GM18907 (cell line): ENCODE measurements around the gene CUL9.

Source experiments
- ATAC-seq: cut with Tn5 transposase; IDR thresholded peaks from one replicate; pipeline ENCODE4 v1.9.1; 2021; ENCODE audit warnings: mild to moderate bottlenecking, moderate library complexity; ENCODE audit not compliant: unreplicated experiment

Gene CUL9

DNA sequence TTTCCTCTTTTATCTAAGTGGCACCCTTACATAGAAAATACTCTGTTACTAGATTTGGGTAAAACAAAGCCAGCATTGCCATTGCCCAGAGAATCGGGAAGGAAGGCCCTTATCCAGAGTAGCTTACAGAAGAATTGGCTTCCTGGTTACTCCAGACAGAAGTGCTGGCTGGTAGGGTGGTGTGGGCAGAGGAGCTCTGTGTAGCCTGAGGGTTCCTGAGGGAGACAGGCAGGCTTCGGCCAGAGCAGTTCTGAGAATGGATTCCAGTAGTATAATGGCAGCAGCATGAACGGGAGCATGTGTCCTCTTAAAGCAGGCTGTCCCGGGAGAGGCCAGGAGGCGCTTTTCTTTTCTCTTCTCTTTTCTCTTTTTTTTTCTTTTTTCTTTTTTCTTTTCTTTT lies 11.9 kb downstream of the CUL9 start:
- no peak for ATAC-seq

DNA sequence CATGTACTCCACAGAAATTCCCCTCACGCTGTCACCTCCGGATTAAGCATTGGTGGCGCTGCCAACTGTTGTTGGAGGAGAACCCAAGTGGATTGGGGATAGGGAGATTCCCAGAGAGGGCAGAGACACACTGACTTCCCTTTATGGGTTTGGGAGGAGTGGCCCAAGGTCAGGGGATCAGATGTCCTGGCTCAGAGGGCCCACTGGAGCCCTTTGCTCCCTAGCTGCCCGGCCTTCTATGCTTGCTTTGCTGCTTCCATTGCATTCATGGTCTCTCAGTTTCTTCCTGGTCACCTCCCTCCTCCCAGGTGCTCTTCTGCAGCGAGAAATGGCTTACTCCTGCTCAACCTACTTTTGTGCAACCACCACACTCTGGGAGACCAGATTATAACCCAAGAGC lies 14.3 kb downstream of the CUL9 start:
- ATAC-seq: no peak

DNA sequence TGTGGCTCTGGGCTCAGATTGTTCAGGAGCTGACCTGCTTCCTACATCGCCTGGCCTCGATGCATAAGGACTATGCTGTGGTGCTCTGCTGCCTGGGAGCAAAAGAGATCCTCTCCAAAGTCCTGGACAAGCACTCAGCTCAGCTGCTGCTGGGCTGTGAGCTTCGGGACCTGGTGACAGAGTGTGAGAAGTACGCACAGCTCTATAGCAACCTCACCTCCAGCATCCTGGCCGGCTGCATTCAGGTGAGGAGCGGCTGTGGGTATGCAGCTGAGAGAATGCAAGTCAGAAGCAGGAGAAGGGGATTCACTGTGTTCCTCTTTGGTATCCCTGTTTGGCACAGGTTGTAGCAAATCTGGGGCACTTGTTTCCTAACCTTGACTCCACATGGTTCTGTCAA lies 17.9 kb downstream of the CUL9 start:
- no peak for ATAC-seq

DNA sequence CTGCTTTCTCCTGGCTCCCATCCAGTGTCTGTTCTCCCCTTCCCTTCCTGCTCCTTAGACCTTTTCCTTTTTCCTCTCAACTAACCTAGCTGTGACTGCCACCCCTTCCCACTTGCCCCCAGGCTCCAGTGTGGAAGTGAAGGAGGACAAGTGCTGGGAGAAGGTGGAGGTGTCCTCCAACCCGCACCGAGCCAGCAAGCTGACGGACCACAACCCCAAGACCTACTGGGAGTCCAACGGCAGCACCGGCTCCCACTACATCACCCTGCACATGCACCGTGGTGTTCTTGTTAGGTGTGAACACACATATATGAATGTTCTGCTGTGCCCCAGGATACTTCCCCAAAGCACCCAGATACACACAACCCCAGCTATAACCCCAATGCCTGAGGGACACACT lies 18.5 kb downstream of the CUL9 start:
- ATAC-seq: no peak

DNA sequence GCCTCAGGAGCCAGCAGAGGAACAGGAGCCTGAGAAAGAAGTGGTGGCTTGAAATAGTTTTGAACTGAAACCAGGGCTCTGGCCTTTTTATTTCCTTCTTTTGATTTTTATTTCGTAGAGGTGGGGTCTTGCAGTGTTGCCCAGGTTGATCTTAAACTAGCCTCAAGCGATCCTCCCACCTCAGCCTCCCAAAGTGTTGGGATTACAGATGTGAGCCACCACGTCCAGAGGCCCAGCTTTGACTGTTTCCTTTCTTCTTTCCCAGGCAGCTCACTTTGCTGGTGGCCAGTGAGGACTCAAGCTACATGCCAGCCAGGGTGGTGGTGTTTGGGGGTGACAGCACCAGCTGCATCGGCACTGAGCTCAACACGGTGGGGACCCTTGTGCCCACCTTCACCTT lies 20.5 kb downstream of the CUL9 start:
- ATAC-seq: no peak

DNA sequence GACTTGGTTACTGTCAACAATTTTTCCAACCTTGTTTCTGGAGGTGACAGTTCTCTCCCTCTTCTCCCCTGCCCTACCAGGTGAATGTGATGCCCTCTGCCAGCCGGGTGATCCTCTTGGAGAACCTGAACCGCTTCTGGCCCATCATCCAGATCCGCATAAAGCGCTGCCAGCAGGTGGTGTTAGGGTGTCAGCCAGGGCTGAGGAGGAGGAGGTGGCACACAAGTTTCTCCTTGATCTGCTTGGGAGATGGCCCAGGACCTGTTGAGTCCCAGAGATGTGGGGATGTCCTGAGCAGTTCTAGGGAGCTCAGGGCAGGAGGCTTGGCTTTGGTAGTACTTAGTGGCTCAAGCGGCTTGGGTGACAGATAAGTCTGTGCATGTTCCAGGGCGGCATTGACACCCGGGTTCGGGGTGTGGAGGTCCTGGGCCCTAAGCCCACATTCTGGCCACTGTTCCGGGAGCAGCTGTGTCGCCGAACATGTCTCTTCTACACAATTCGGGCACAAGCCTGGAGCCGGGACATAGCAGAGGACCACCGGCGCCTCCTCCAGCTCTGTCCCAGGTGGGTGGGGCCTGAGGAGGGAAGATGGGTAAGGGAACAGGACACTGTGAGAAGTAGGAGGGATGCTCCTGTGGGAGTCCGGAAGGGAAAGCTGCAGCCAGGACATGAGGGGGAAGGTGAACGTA lies 21.2 kb downstream of the CUL9 start:
- no peak for ATAC-seq

DNA sequence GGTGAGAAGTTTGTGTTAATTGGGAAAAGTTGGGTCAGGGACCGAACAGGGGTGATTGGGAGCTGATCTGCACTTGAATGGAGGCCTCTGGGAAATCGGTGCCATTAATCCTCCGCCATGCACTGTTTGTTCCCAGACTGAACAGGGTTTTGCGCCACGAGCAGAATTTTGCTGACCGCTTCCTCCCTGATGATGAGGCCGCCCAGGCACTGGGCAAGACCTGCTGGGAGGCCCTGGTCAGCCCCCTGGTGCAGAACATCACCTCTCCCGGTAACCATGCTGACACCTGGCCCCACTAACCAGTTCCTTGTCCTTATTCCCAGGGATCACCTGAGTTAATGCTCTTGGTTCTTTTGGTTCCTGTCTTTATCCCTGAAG lies 21.7 kb downstream of the CUL9 start:
- no peak for ATAC-seq

DNA sequence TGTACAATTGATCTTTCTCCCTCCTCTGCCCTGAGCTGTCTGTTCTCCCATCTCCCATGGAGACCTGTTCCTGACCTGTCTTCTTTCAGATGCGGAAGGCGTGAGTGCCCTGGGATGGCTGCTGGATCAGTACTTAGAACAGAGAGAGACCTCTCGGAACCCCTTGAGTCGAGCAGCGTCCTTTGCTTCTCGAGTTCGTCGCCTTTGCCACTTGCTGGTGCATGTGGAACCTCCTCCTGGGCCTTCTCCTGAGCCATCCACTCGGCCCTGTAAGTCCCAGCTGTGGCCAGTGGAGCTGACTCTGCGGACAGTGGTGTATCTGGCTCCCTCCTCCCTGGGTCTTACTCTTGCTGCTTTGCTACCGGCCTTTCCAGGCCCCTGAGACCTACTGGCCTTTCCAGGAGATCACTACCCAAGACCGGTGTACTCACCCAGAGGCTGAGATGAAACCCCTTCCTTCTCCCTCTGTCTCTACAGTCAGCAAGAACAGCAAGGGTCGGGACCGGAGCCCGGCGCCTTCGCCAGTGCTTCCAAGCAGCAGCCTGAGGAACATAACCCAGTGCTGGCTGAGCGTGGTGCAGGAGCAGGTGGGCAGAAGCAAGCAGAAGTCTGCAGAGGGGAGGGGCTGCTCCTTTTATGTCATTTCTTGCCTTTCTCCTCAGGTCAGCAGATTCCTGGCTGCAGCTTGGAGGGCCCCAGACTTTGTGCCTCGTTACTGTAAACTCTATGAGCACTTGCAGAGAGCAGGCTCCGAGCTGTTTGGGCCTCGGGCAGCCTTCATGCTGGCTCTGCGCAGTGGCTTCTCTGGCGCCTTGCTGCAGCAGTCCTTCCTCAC lies 22.5 kb downstream of the CUL9 start:
- ATAC-seq: no peak

DNA sequence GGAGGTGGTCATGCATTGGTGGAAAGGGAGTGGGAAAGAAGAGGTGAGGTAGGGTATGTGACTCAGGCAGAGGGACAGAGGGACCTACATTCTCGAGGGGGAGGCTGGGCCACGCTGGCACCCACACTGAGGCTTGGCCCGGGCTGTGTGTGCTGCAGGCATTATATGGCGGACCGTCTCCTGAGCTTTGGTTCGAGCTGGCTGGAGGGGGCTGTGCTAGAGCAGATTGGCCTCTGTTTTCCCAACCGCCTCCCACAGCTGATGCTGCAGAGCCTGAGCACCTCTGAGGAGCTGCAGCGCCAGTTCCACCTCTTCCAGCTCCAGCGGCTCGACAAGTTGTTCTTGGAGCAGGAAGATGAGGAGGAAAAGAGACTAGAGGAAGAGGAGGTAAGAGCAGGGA lies 23.9 kb downstream of the CUL9 start:
- no peak for ATAC-seq

DNA sequence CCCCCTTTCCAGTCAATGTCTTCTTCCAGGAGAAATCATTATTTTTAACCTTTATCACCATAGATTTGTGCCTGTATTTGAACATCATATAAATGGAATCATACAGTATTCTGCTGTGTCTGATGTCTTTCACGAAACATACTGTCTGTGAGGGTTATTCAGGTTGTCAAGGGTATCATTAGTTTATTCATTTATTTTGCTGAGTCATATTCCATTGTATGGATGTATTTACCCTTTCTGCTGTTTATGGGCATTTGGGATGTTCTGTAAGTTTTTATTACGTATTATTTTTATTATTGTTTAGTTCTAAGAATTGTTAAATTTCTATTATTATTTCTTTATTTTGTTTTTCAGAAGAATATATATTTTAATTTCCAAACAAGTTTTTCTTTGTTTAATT lies 25.3 kb downstream of the CUL9 start:
- no peak for ATAC-seq

DNA sequence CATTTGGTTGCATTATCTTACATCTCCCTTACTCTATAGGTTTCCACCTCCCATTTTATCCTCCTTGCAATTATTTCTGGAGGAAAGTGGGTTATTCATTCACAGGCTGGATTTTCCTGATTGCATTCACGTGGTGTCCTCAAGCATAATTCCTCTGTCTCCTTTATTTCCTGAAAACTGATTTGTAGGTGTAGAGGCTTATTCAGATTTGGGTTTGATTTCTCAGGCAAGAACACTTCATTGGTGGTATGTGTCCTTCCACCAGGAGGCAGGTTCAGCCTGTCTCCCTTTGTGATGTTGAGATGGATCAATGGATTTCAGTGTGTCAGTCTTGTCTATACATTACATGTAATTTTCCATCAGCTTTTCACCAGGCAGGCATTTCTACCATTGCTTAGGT lies 30.0 kb downstream of the CUL9 start:
- ATAC-seq: no peak

DNA sequence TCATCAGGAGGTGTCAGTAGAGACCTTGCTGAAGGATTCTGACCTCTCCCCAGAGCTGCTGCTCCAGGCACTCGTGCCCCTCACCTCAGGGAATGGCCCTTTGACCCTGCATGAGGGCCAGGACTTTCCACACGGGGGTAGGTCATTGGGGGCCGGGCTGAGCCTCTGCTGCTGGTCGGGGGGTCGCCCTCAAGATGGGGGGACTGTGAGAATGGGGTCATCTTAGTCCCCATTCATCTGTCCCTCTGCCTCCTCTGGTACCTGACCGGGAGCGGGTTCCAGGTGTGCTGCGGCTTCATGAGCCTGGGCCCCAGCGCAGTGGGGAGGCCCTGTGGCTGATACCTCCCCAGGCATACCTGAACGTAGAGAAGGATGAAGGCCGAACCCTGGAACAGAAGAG lies 31.4 kb downstream of the CUL9 start:
- ATAC-seq: no peak

DNA sequence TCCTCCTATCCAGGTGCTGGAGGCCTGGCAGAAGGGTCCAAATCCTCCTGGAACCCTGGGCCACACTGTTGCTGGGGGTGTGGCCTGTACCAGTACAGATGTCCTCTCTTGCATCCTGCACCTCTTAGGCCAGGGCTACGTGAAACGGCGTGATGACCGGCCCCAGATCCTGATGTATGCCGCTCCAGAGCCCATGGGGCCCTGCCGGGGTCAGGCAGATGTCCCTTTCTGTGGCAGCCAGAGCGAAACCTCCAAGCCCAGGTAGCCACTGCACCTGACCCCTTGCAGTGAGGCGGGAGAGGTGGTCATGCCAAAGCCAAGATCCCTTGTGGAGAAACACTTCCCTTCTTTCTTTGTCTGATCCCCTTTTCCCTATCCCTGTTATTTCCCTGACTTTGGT lies 33.1 kb downstream of the CUL9 start:
- ATAC-seq: no peak

DNA sequence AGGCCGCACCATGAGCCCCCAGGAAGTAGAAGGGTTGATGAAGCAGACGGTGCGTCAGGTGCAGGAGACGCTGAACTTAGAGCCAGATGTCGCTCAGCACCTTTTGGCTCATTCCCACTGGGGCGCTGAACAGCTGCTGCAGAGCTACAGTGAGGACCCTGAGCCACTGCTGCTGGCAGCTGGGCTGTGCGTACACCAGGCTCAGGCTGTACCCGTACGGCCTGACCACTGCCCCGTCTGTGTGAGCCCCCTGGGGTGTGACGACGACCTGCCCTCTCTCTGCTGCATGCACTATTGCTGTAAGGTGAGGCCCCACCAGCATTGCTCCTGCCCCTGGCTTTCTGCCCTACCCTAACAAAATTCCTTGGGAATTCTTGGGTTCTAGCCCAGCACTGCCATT lies 34.2 kb downstream of the CUL9 start:
- ATAC-seq: no peak

DNA sequence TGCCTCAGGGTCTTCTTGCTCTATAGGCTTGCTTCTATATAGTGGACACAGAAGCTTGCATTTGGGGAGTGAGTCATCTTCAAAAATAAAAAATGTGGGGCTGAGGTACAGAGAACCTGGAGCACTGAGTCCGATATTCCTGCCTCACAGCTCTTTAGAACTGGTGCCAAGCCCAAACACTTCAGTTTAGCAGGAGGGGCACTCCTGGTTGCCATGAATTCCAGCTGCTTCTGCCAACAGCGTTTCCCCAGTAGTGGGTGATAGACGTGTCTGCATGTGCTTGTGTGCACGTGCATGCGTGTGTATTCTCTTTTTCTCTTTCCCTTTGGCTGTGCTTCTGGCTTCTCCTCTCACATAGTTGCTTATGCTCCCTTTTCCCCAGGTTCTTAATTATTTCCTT lies 35.4 kb downstream of the CUL9 start:
- no peak for ATAC-seq

DNA sequence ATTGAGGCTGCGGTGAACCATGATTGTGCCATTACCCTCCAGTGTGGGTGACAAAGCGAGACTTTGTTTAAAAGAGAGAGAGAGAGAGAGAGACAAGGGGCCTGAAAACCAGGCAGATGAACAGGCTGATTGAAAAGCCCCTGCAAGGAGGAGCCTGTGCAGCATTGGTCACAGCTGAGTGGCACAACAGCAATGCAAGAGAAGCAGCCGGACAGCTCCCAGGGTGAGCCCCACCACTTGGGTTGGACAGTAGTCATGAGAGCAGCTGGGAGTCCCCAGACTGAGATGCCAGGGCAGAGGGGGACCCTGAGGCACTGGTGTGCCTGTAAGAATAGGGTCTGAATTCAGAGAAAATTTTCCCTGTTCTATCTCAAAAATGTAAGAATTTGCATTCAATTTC lies 37.1 kb downstream of the CUL9 start:
- ATAC-seq: no peak

DNA sequence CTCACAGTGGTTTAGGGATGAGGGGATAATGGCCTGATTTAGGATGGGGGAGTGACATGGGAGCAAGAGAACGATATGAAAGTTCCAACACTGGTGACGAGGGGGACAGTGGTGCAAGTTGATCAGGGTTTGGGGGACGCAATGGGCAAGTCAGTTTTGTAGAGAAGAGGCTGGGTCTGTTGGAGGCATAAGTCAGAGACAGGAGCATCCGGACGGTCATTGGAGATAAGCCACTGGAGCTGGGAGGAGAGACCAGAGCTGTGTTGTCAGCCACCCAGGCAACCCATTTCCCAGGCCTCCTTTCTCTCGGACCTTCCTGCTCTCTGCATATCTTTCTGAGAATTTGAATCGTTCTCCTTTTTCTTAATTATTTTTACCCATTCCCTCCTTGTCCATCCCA lies 37.8 kb downstream of the CUL9 start:
- ATAC-seq: no peak

DNA sequence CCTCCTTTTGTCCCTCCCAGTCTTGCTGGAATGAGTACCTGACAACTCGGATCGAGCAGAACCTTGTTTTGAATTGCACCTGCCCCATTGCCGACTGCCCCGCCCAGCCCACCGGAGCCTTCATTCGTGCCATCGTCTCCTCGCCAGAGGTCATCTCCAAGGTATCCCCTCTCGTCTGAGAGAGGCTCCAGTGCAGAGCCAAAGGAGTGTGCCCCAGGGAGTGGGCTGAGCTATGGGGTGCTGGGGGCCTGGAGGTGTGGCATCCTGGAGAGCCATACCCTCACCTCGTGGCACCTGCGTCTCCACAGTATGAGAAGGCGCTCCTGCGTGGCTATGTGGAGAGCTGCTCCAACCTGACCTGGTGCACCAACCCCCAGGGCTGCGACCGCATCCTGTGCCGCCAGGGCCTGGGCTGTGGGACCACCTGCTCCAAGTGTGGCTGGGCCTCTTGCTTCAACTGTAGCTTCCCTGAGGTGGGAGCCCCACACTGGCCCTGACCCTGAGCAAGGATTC lies 38.5 kb downstream of the CUL9 start:
- no peak for ATAC-seq

DNA sequence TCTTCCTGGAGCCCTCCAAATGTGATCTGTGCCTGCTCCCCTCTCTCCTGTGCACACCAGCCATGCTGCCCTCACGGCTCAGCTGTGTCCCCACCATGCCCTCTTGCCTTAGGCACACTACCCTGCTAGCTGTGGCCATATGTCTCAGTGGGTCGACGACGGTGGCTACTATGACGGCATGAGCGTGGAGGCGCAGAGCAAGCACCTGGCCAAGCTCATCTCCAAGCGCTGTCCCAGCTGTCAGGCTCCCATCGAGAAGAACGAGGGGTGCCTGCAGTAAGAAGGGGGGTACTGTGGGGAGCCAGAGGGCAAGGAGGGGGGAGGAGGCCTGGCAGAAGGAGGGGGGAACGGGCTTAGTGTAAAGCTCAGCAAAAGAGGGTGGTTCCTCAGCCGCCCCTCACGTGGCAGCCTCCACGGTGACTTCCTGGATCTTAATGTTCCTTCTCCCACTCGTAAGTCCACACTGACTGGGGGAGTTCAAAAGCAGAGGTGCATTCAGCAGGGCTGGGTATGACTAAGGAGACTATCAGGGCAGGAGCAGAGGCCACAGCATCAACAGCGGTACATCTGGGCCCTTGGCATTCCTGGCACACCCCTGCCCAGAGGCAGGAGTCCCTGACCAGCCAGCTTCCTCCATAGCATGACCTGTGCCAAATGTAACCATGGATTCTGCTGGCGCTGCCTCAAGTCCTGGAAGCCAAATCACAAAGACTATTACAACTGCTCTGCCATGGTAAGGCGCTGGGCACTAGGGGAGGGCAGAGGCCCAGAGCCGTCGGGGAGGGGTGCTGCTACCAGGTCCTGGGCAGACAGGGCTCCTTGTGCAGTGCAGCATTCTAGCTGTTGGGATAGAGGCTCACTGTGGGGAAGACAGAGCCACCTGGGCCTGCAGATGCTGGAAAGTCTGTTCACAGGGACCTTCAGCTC lies 39.3 kb downstream of the CUL9 start:
- ATAC-seq: no peak

DNA sequence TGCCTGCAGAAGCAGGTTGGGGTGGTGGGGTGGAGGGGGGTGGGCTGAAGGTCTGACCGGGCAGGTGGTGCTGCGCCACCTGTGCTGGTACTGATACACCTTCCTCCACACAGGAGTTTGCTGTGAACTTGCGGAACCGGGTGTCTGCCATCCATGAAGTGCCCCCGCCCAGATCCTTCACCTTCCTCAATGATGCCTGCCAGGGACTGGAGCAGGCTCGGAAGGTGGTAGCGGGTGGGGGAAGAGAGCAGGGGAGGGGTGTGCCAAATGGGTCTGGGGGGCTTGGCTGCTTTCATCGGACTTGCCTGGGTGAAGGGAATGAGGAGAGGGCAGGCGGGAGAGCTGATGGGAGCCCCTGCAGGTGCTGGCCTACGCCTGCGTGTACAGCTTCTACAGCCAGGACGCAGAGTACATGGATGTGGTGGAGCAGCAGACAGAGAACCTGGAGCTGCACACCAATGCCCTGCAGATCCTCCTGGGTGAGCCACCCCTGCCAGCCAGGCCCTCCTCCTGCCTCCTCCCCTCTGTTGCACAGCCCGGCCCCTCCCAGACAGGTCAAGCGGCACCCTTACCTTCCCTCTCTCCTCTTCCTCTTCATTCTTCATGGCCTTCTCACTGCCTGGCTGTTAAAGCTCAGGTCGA lies 40.5 kb downstream of the CUL9 start:
- no peak for ATAC-seq

DNA sequence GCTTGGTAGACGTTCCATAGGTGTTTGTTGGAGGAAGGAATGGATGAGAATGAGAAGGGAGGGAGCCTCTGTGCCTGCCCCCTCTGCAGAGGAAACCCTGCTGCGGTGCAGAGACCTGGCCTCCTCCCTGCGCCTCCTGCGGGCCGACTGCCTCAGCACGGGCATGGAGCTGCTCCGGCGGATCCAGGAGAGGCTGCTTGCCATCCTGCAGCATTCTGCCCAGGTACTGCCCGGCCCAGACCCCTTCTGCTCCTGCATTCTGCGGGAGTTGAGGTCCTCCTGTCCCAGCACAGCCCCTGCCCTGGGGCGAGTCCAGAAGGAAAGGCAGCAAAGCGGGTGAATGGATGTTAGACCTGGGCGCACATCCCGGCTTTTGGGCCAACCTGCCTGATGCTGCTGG lies 41.2 kb downstream of the CUL9 start:
- ATAC-seq: no peak
